ENCODE data around the gene GRIP1.

Gene GRIP1

GRCh38 chr12:66301944-66302826, 376.7 kb downstream of the GRIP1 start, which contains the start of gene HELB:
Gene HELB (plus strand): TSS chr12:66302493. CDS start chr12:66302604, 111 bp downstream.
- Histone ChIP-seq H3K27ac (ENCODE audit: low read length) (peak within 1 kb of the TSS; percentile 97), H3K9ac (ENCODE audit: low read depth, low read length) (peak within 1 kb of the TSS; percentile 83), H3K4me3 (ENCODE audit: low read depth in 1 of 2, low read length in 2 of 2) (peak within 1 kb of the TSS; percentile 70 to 94), H3K9me3 (ENCODE audit: insufficient read depth, low read length, severe bottlenecking) (no peaks in the 10 kb centered on the region), H3K4me1 (ENCODE audit: insufficient read depth, low read length) (peaks cover 40% of the 10 kb centered on the region), H3K79me2 (ENCODE audit: insufficient read depth, low read length) (peaks cover 26% of the 10 kb centered on the region), H3K36me3 (ENCODE audit: insufficient read depth, low read length) (no peaks in the 10 kb centered on the region; the same call in 1 of the 2 replicates), H3K4me2 (ENCODE audit: insufficient read depth, low read length) (peak within 1 kb of the TSS; percentile 96), H2AFZ (ENCODE audit: low read depth, low read length) (peak within 1 kb of the TSS; percentile 96), H3K27me3 (ENCODE audit: insufficient read depth, low read length, poor library complexity) (peaks cover 2% of the 10 kb centered on the region), H4K20me1 (ENCODE audit: insufficient read depth, low read length) (no peaks in the 10 kb centered on the region)
- peak; percentile 85 for ATAC-seq (ENCODE audit: insufficient read depth, low read depth)
- TF ChIP-seq, protein P1, sequence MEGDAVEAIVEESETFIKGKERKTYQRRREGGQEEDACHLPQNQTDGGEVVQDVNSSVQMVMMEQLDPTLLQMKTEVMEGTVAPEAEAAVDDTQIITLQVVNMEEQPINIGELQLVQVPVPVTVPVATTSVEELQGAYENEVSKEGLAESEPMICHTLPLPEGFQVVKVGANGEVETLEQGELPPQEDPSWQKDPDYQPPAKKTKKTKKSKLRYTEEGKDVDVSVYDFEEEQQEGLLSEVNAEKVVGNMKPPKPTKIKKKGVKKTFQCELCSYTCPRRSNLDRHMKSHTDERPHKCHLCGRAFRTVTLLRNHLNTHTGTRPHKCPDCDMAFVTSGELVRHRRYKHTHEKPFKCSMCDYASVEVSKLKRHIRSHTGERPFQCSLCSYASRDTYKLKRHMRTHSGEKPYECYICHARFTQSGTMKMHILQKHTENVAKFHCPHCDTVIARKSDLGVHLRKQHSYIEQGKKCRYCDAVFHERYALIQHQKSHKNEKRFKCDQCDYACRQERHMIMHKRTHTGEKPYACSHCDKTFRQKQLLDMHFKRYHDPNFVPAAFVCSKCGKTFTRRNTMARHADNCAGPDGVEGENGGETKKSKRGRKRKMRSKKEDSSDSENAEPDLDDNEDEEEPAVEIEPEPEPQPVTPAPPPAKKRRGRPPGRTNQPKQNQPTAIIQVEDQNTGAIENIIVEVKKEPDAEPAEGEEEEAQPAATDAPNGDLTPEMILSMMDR (IDR thresholded peaks at IDR 0.05; ENCODE audit: borderline replicate concordance, extremely low read depth, low read length, poor library complexity, severe bottlenecking), result no peak
- no peak for TF ChIP-seq EZH2 (IDR thresholded peaks at IDR 0.05; ENCODE audit: borderline replicate concordance, low read depth, low read length, severe bottlenecking)
- peak; percentile 96 for DNase-seq

GRCh38 chr12:66297923-66298322, 381.0 kb downstream of the GRIP1 start:
- H4K20me1 ChIP-seq (ENCODE audit: insufficient read depth, low read length), result no peaks in the 10 kb centered on the region
- H3K36me3 ChIP-seq (ENCODE audit: insufficient read depth, low read length), result no peaks in the 10 kb centered on the region
- no peaks in the 10 kb centered on the region for H3K9me3 ChIP-seq (ENCODE audit: insufficient read depth, low read length, severe bottlenecking)
- H2AFZ ChIP-seq (ENCODE audit: low read depth, low read length), result no peak overlapping the region
- ATAC-seq (ENCODE audit: insufficient read depth, low read depth) (no peak), DNase-seq (no peak)
- H3K79me2 ChIP-seq (ENCODE audit: insufficient read depth, low read length), result peaks cover 7% of the 10 kb centered on the region
- H3K4me1 ChIP-seq (ENCODE audit: insufficient read depth, low read length), result peaks cover 10% of the 10 kb centered on the region
- no peak overlapping the region for H3K4me3 ChIP-seq (ENCODE audit: low read depth in 1 of 2, low read length in 2 of 2)
- no peak overlapping the region for H3K27ac ChIP-seq (ENCODE audit: low read length)
- no peak overlapping the region for H3K4me2 ChIP-seq (ENCODE audit: insufficient read depth, low read length)
- peaks cover 2% of the 10 kb centered on the region for H3K27me3 ChIP-seq (ENCODE audit: insufficient read depth, low read length, poor library complexity)
- TF ChIP-seq, protein P1 (IDR thresholded peaks at IDR 0.05; ENCODE audit: borderline replicate concordance, extremely low read depth, low read length, poor library complexity, severe bottlenecking), result no peak
- TF ChIP-seq EZH2 (IDR thresholded peaks at IDR 0.05; ENCODE audit: borderline replicate concordance, low read depth, low read length, severe bottlenecking), result no peak
- H3K9ac ChIP-seq (ENCODE audit: low read depth, low read length), result no peak overlapping the region

Data from DND-41 (cell line).